Stimulated activated naive CD8-positive, alpha-beta T cell treated with anti-CD3 and anti-CD28 coated beads, Interleukin-15, amount 100 ng/mL, for 72 hours (primary cell): ENCODE data around the gene OR51M1.
"Not testable (repeated sequence)": the region's sequence is repeated elsewhere in the genome, so short reads cannot be mapped to it uniquely, and the experiment has no call there.

ENCODE experiments used
- ATAC-seq: fragments of 150-1000 bp; cut with Tn5 transposase; 2 replicates; pipeline ENCODE4 v1.10.0; 2021; ENCODE audit warnings: mild to moderate bottlenecking, moderate library complexity
- DNase-seq, 2 donors: peaks; one replicate each; pipeline ENCODE4 v3.0.0; 2021 to 2022
- H3K27ac Mint-ChIP-seq, 2 donors: one replicate each; pipeline ENCODE4 v1.8.0; 2022; ENCODE audit warnings: mild to moderate bottlenecking in 2 of 2, mixed read lengths in 2 of 2, moderate library complexity in 2 of 2
- H3K27me3 Mint-ChIP-seq: one replicate; pipeline ENCODE4 v1.8.0; 2022; ENCODE audit warnings: mixed read lengths
- H3K4me1 Mint-ChIP-seq: one replicate; pipeline ENCODE4 v1.8.0; 2022; ENCODE audit warnings: mild to moderate bottlenecking, mixed read lengths
- H3K4me3 Mint-ChIP-seq, 2 donors: one replicate each; pipeline ENCODE4 v1.8.0; 2022; ENCODE audit warnings: mild to moderate bottlenecking in 2 of 2, mixed read lengths in 2 of 2, moderate library complexity in 1 of 2
- H3K9me3 Mint-ChIP-seq, 2 donors: one replicate each; pipeline ENCODE4 v1.8.0; 2022; ENCODE audit warnings: mixed read lengths in 2 of 2

OR51M1 gene

GRCh38 chr11:5383576-5383975, at the start of gene OR51M1:
Gene OR51M1 (plus strand): TSS chr11:5383812. CDS start chr11:5389399, 5,587 bp downstream.
- DNase-seq: no peak
- no peaks in the 10 kb centered on the region for H3K27me3 Mint-ChIP-seq
- H3K4me3 Mint-ChIP-seq: no peak within 1 kb of the TSS
- no peak for ATAC-seq
- no peaks in the 10 kb centered on the region for H3K9me3 Mint-ChIP-seq
- H3K27ac Mint-ChIP-seq: no peak within 1 kb of the TSS
- no peaks in the 10 kb centered on the region for H3K4me1 Mint-ChIP-seq

- H3K9me3 Mint-ChIP-seq: no peaks in the 10 kb centered on the region
- no peak overlapping the region for H3K4me3 Mint-ChIP-seq
- H3K27ac Mint-ChIP-seq: no peak overlapping the region
- H3K4me1 Mint-ChIP-seq: no peaks in the 10 kb centered on the region
- ATAC-seq: no peak
- no peaks in the 10 kb centered on the region for H3K27me3 Mint-ChIP-seq
- no peak for DNase-seq
Observed at GRCh38 chr11:5335170-5335569, 48.4 kb upstream of the OR51M1 start.

GRCh38 chr11:5336331-5336730, 47.3 kb upstream of the OR51M1 start:
- ATAC-seq (no peak), DNase-seq (no peak)
- no peak overlapping the region for H3K4me3 Mint-ChIP-seq
- no peaks in the 10 kb centered on the region for H3K9me3 Mint-ChIP-seq
- H3K27ac Mint-ChIP-seq: no peak overlapping the region
- H3K27me3 Mint-ChIP-seq: no peaks in the 10 kb centered on the region
- H3K4me1 Mint-ChIP-seq: no peaks in the 10 kb centered on the region

GRCh38 chr11:5337253-5337652, 46.4 kb upstream of the OR51M1 start:
- not testable (repeated sequence) for H3K4me3 Mint-ChIP-seq, H3K27me3 Mint-ChIP-seq, H3K9me3 Mint-ChIP-seq, ATAC-seq, DNase-seq, H3K4me1 Mint-ChIP-seq, H3K27ac Mint-ChIP-seq

- no peak for ATAC-seq
- Mint-ChIP-seq H3K27me3 (no peaks in the 10 kb centered on the region), H3K9me3 (no peaks in the 10 kb centered on the region)
Observed at GRCh38 chr11:5339771-5340322, 43.8 kb upstream of the OR51M1 start.

GRCh38 chr11:5343474-5344335, 39.9 kb upstream of the OR51M1 start, which contains the start of gene OR51B5:
Gene OR51B5 (minus strand): TSS chr11:5343524. CDS start chr11:5343524, 0 bp downstream.
- no peaks in the 10 kb centered on the region for H3K4me1 Mint-ChIP-seq
- no peak within 1 kb of the TSS for H3K4me3 Mint-ChIP-seq
- ATAC-seq (no peak), DNase-seq (no peak)
- no peaks in the 10 kb centered on the region for H3K9me3 Mint-ChIP-seq
- H3K27ac Mint-ChIP-seq: no peak within 1 kb of the TSS
- H3K27me3 Mint-ChIP-seq: peaks cover 17% of the 10 kb centered on the region

More at GRCh38 chr11:5339771-5340322, 43.8 kb upstream of the OR51M1 start:
- H3K4me1 Mint-ChIP-seq: no peaks in the 10 kb centered on the region
- DNase-seq: no peak
- no peak overlapping the region for H3K4me3 Mint-ChIP-seq
- H3K27ac Mint-ChIP-seq: no peak overlapping the region

- no peak for DNase-seq
- no peak for ATAC-seq
- Mint-ChIP-seq H3K4me3 (no peak overlapping the region), H3K27ac (no peak overlapping the region), H3K4me1 (no peaks in the 10 kb centered on the region), H3K27me3 (peaks cover 20% of the 10 kb centered on the region), H3K9me3 (no peaks in the 10 kb centered on the region)
Observed at GRCh38 chr11:5345831-5346230, 37.8 kb upstream of the OR51M1 start.

GRCh38 chr11:5348551-5349194, 34.9 kb upstream of the OR51M1 start:
- ATAC-seq (no peak), DNase-seq (no peak)
- H3K4me3 Mint-ChIP-seq: no peak overlapping the region
- H3K27me3 Mint-ChIP-seq: peaks cover 30% of the 10 kb centered on the region
- H3K9me3 Mint-ChIP-seq: no peaks in the 10 kb centered on the region
- no peaks in the 10 kb centered on the region for H3K4me1 Mint-ChIP-seq
- H3K27ac Mint-ChIP-seq: no peak overlapping the region

GRCh38 chr11:5349550-5349949, 34.1 kb upstream of the OR51M1 start:
- no peaks in the 10 kb centered on the region for H3K4me1 Mint-ChIP-seq
- H3K4me3 Mint-ChIP-seq: no peak overlapping the region
- H3K9me3 Mint-ChIP-seq: no peaks in the 10 kb centered on the region
- H3K27ac Mint-ChIP-seq: no peak overlapping the region
- DNase-seq: no peak
- no peak for ATAC-seq
- H3K27me3 Mint-ChIP-seq: peaks cover 30% of the 10 kb centered on the region

GRCh38 chr11:5351208-5351607, 32.4 kb upstream of the OR51M1 start, which contains the start of gene OR51B6:
Gene OR51B6 (plus strand): TSS chr11:5351508. CDS start chr11:5351508, 0 bp downstream.
- Mint-ChIP-seq H3K9me3 (no peaks in the 10 kb centered on the region), H3K27ac (no peak within 1 kb of the TSS), H3K27me3 (peaks cover 30% of the 10 kb centered on the region), H3K4me1 (no peaks in the 10 kb centered on the region), H3K4me3 (no peak within 1 kb of the TSS)
- ATAC-seq (no peak), DNase-seq (no peak)

GRCh38 chr11:5356031-5356430, 27.6 kb upstream of the OR51M1 start:
- ATAC-seq, H3K27ac Mint-ChIP-seq, DNase-seq, H3K4me1 Mint-ChIP-seq, H3K4me3 Mint-ChIP-seq, H3K9me3 Mint-ChIP-seq: not testable (repeated sequence)
- peaks cover 10% of the 10 kb centered on the region for H3K27me3 Mint-ChIP-seq

GRCh38 chr11:5362017-5362625, 21.5 kb upstream of the OR51M1 start:
- H3K9me3 Mint-ChIP-seq: peaks cover 0 to 4% of the 10 kb centered on the region in 2 donors
- H3K4me1 Mint-ChIP-seq: no peaks in the 10 kb centered on the region
- peaks cover 9% of the 10 kb centered on the region for H3K27me3 Mint-ChIP-seq
- DNase-seq (no peak), ATAC-seq (no peak)
- H3K4me3 Mint-ChIP-seq: no peak overlapping the region
- H3K27ac Mint-ChIP-seq: no peak overlapping the region

- Mint-ChIP-seq H3K4me1 (no peaks in the 10 kb centered on the region), H3K27me3 (peaks cover 9% of the 10 kb centered on the region), H3K4me3 (no peak overlapping the region), H3K27ac (no peak overlapping the region), H3K9me3 (peaks cover 0 to 4% of the 10 kb centered on the region in 2 donors)
- ATAC-seq (no peak), DNase-seq (no peak)
Observed at GRCh38 chr11:5363679-5364078, 19.9 kb upstream of the OR51M1 start.

- no peak overlapping the region for H3K27ac Mint-ChIP-seq
- DNase-seq (no peak), ATAC-seq (no peak)
Observed at GRCh38 chr11:5364214-5364613, 19.4 kb upstream of the OR51M1 start.

GRCh38 chr11:5366365-5366764, 17.2 kb upstream of the OR51M1 start:
- H3K4me3 Mint-ChIP-seq, DNase-seq, H3K9me3 Mint-ChIP-seq, ATAC-seq, H3K4me1 Mint-ChIP-seq, H3K27me3 Mint-ChIP-seq, H3K27ac Mint-ChIP-seq: not testable (repeated sequence)

More at GRCh38 chr11:5364214-5364613, 19.4 kb upstream of the OR51M1 start:
- no peak overlapping the region for H3K4me3 Mint-ChIP-seq
- peaks cover 0 to 4% of the 10 kb centered on the region in 2 donors for H3K9me3 Mint-ChIP-seq
- H3K4me1 Mint-ChIP-seq: no peaks in the 10 kb centered on the region
- H3K27me3 Mint-ChIP-seq: peaks cover 9% of the 10 kb centered on the region
